Adrenal gland (tissue), 5 donors: ENCODE measurements around the gene COL24A1.

ENCODE experiments used
- CTCF ChIP-seq, 6 experiments: fragments of 450-650 bp in 4 of 6; fragments of 200-600 bp in 2 of 6; sonication (generic) in 1 of 6; IDR thresholded peaks; 1 replicate in 5 of 6; 2 replicates in 1 of 6; pipeline versions ENCODE4 v1.5.1 to v1.8.0; 2016 to 2021; ENCODE audit warnings: antibody characterized with exemption in 6 of 6, mild to moderate bottlenecking in 2 of 6, moderate library complexity in 1 of 6
- POLR2A ChIP-seq, 2 donors: fragments of 450-650 bp; IDR thresholded peaks; one replicate each; pipeline ENCODE4 v1.6.1; 2017; ENCODE audit warnings: antibody characterized with exemption in 2 of 2, mild to moderate bottlenecking in 2 of 2, moderate library complexity in 1 of 2
- donor health status: DM: no; HTN: no; CAD: no.

DNA sequence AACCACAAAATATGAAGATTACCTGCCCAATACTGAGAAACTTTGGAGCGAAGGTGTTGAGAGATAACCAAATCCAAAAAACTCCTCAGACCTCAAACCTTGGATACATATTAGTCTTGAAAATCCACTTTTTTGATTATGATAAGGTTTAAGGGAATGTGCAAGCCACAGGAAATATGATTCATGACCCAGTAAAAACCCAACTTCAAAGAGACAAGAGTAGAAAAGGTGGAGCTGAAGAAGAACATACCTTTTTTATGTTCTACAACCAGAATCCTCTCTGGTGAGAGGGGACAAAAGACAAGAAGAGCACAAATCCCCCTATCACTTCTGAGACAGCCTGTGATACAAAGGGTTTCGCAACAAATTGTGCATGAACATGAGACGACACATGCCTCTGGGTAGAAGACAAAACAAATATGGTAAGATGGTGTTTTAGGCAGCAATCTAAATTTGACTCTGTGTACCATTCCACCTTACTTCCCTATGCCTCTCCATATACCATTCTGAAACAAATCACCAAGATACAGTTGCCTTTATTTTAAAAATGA lies 37.3 kb downstream of the COL24A1 start:
- TF ChIP-seq POLR2A (IDR thresholded peaks at IDR 0.05) = no peak
- TF ChIP-seq CTCF (IDR thresholded peaks at IDR 0.05) = no peak
